Upper lobe of left lung (tissue), 4 donors: Measurements from ENCODE around the gene ECHDC3.
A peak's percentile ranks its signal among the peaks of the same experiment; 100 is the strongest.

ENCODE experiments used
- EP300 ChIP-seq, 4 donors: sonication (generic); formaldehyde crosslinking; IDR thresholded peaks; one replicate each; pipeline ENCODE4 v1.5.1; 2017; ENCODE audit warnings: antibody characterized with exemption in 4 of 4, control low read depth in 2 of 4
- TF ChIP-seq, protein P1 (sequence below), 6 experiments: fragments of 450-650 bp in 4 of 6; fragments of 200-600 bp in 2 of 6; sonication (generic) in 2 of 6; IDR thresholded peaks; one replicate each; pipeline ENCODE4 v1.5.1; 2016 to 2019; ENCODE audit warnings: antibody characterized with exemption in 6 of 6

DNA sequence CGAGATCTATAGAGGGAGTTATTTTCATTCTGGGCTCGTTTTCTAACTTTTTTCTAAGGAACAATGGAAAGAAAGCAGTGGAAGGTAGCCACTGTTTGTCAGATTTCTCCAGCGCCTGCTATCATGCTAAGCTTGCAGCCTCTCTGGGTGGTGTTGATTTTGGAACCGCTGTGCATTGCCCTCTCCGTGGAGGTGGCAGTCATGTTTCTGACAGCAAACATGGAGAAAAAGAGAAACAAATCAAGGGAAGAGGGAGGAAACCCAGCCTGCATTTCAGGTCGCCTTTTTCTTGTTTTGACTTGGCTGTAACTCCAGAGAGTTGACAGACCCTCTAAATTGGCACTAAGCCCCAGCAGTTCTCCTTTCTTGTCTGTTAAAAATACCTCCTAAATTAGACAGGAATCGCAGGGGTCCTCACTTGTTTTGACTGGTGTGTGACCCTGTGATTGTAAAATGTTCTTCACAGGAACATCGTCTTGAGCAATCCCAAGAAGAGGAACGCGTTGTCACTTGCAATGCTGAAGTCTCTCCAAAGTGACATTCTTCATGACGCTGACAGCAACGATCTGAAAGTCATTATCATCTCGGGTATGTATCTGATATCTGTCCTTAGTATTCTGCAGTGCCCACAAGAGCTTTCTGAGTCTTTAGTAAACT is 4.8 kb downstream of the ECHDC3 start:
- TF ChIP-seq, protein P1, sequence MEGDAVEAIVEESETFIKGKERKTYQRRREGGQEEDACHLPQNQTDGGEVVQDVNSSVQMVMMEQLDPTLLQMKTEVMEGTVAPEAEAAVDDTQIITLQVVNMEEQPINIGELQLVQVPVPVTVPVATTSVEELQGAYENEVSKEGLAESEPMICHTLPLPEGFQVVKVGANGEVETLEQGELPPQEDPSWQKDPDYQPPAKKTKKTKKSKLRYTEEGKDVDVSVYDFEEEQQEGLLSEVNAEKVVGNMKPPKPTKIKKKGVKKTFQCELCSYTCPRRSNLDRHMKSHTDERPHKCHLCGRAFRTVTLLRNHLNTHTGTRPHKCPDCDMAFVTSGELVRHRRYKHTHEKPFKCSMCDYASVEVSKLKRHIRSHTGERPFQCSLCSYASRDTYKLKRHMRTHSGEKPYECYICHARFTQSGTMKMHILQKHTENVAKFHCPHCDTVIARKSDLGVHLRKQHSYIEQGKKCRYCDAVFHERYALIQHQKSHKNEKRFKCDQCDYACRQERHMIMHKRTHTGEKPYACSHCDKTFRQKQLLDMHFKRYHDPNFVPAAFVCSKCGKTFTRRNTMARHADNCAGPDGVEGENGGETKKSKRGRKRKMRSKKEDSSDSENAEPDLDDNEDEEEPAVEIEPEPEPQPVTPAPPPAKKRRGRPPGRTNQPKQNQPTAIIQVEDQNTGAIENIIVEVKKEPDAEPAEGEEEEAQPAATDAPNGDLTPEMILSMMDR (IDR thresholded peaks at IDR 0.05), result no peak
- TF ChIP-seq EP300 (IDR thresholded peaks at IDR 0.05), result peak; percentile 61 to 92 (median 86)
